Ishikawa (cell line): ENCODE measurements around the gene EMILIN2.

Source experiments
- CEBPB ChIP-seq: IDR thresholded peaks from 2 replicates; pipeline ENCODE4 v1.6.1; 2012
- CREB1 ChIP-seq: IDR thresholded peaks from 2 replicates; pipeline ENCODE4 v1.6.1; 2012; ENCODE audit warnings: low read depth
- EGR1 ChIP-seq: IDR thresholded peaks from 2 replicates; pipeline ENCODE4 v1.6.1; 2012
- EP300 ChIP-seq: IDR thresholded peaks from 2 replicates; pipeline ENCODE4 v1.6.1; 2012; ENCODE audit warnings: borderline replicate concordance
- MAX ChIP-seq: IDR thresholded peaks from 2 replicates; pipeline ENCODE4 v1.6.1; 2012
- RAD21 ChIP-seq: IDR thresholded peaks from 2 replicates; pipeline ENCODE4 v1.6.1; 2012; ENCODE audit warnings: low read depth
- REST ChIP-seq: IDR thresholded peaks from 2 replicates; pipeline ENCODE4 v1.6.1; 2012; ENCODE audit warnings: low read depth, mild to moderate bottlenecking
- TAF1 ChIP-seq: IDR thresholded peaks from 2 replicates; pipeline ENCODE4 v1.6.1; 2012; ENCODE audit warnings: low read depth, mild to moderate bottlenecking
- TEAD4 ChIP-seq: IDR thresholded peaks from 2 replicates; pipeline ENCODE4 v1.6.1; 2012
- USF1 ChIP-seq: IDR thresholded peaks from 2 replicates; pipeline ENCODE4 v1.6.1; 2012
- YY1 ChIP-seq: IDR thresholded peaks from 2 replicates; pipeline ENCODE4 v1.6.1; 2012; ENCODE audit warnings: low read depth

GRCh38 chr18:2843146-2843545 is 3.7 kb upstream of the EMILIN2 start:
- no peak for TF ChIP-seq EP300
- no peak for TF ChIP-seq TAF1
- no peak for TF ChIP-seq CREB1
- no peak for TF ChIP-seq TEAD4
- TF ChIP-seq RAD21 = no peak
- no peak for TF ChIP-seq USF1
- TF ChIP-seq MAX = no peak
- TF ChIP-seq REST = no peak
- no peak for TF ChIP-seq YY1
- TF ChIP-seq CEBPB = no peak
- no peak for TF ChIP-seq EGR1
